HepG2 (cell line): Measurements from ENCODE around the gene ZNF277. TPM values are rescaled to one million over a fixed set of nuclear protein-coding genes. Genes with fewer than 3 reads are reported as not detected.

Experiments
- CBX1 ChIP-seq: IDR thresholded peaks from one replicate; pipeline ENCODE4 v1.6.1; 2016; ENCODE audit warnings: antibody characterized with exemption, low read depth
- IKZF1 ChIP-seq: fragments of 450-650 bp; IDR thresholded peaks from 2 replicates; pipeline ENCODE4 v1.7.1; 2016
- IRF2 ChIP-seq: IDR thresholded peaks from 2 replicates; pipeline ENCODE4 v1.6.1; 2018; ENCODE audit warnings: missing genetic modification reagents, missing compliant biosample characterization
- PAWR ChIP-seq: sonication (generic); formaldehyde crosslinking; IDR thresholded peaks from 2 replicates; pipeline ENCODE4 v1.4.0; 2020; ENCODE audit warnings: missing genetic modification reagents, mild to moderate bottlenecking, borderline replicate concordance
- ZNF232 ChIP-seq: sonication (generic); formaldehyde crosslinking; IDR thresholded peaks from 2 replicates; pipeline ENCODE4 v1.4.0; 2020; ENCODE audit warnings: missing genetic modification reagents, borderline replicate concordance
- ZNF616 ChIP-seq: sonication (generic); formaldehyde crosslinking; IDR thresholded peaks from 2 replicates; pipeline ENCODE4 v1.5.0; 2020; ENCODE audit warnings: low read depth, mild to moderate bottlenecking, missing genetic modification reagents
- polyA plus RNA-seq, 8 experiments: library from polyadenylated mRNA; depleted of rRNA in 3 of 8; stranded (reverse) in 7 of 8; unstranded in 1 of 8; fragments of >200 nt; fragmentation: Illumina TruSeq in 4 of 8; extraction: Trizol in 4 of 8; gene quantifications; 2 replicates each; pipeline versions ENCODE4 v1.2.1 to v1.2.3, GENCODE V29; 2011 to 2016; ENCODE audit warnings: low read depth in 4 of 8, missing spikeins in 1 of 8, mixed read lengths in 1 of 8; ENCODE audit not compliant: insufficient read depth in 1 of 8
- total RNA-seq, 5 experiments: library from RNA; depleted of rRNA; stranded (reverse); fragments of >200 nt; fragmentation: Illumina TruSeq; extraction: Trizol; gene quantifications; 2 replicates each; pipeline ENCODE4 v1.2.3, GENCODE V29; 2016; ENCODE audit warnings: low read depth in 1 of 5
- TF ChIP-seq, protein P1 (sequence below): sonication (generic); formaldehyde crosslinking; IDR thresholded peaks from 2 replicates; pipeline ENCODE4 v1.5.0; 2020; ENCODE audit warnings: mild to moderate bottlenecking, missing genetic modification reagents, moderate library complexity
- TF ChIP-seq, protein P2 (sequence below): sonication (generic); formaldehyde crosslinking; conservative IDR thresholded peaks from 2 replicates; pipeline ENCODE4 v1.4.0; 2020; ENCODE audit warnings: mild to moderate bottlenecking, missing genetic modification reagents, moderate library complexity

Gene ZNF277
- total and polyA plus RNA-seq, 2 of the 13 experiments (the other 11 are each of a cell fraction or from before 2014, with no cell fraction given), result 29.1 to 30.1 TPM

DNA sequence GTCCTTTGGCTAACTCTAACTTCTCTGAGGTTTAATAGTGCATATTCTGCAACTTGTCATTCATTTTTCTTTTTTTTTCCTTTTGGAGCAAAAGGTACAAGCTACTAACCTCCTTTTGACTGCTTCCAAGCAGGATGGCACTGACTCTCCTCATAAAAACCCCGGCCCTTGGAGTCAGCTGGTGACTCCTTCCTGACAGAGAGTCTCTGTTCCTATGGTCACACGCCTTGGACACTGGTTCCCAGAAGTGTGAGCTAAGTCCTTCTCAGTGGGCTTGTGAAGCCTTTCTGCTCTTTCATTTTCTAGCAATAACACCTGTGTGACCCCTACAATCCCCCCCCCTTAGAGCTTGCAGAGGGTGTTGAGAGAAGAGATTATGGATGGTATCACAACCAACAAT lies 22.0 kb upstream of the ZNF277 start (continued):
- TF ChIP-seq, protein P1, sequence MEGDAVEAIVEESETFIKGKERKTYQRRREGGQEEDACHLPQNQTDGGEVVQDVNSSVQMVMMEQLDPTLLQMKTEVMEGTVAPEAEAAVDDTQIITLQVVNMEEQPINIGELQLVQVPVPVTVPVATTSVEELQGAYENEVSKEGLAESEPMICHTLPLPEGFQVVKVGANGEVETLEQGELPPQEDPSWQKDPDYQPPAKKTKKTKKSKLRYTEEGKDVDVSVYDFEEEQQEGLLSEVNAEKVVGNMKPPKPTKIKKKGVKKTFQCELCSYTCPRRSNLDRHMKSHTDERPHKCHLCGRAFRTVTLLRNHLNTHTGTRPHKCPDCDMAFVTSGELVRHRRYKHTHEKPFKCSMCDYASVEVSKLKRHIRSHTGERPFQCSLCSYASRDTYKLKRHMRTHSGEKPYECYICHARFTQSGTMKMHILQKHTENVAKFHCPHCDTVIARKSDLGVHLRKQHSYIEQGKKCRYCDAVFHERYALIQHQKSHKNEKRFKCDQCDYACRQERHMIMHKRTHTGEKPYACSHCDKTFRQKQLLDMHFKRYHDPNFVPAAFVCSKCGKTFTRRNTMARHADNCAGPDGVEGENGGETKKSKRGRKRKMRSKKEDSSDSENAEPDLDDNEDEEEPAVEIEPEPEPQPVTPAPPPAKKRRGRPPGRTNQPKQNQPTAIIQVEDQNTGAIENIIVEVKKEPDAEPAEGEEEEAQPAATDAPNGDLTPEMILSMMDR (CRISPR knock-in tag), result no peak
- TF ChIP-seq ZNF232 (no peak), PAWR (CRISPR knock-in tag) (no peak), IKZF1 (no peak), CBX1 (no peak), IRF2 (CRISPR knock-in tag) (no peak), ZNF616 (no peak)
- TF ChIP-seq, protein P2, sequence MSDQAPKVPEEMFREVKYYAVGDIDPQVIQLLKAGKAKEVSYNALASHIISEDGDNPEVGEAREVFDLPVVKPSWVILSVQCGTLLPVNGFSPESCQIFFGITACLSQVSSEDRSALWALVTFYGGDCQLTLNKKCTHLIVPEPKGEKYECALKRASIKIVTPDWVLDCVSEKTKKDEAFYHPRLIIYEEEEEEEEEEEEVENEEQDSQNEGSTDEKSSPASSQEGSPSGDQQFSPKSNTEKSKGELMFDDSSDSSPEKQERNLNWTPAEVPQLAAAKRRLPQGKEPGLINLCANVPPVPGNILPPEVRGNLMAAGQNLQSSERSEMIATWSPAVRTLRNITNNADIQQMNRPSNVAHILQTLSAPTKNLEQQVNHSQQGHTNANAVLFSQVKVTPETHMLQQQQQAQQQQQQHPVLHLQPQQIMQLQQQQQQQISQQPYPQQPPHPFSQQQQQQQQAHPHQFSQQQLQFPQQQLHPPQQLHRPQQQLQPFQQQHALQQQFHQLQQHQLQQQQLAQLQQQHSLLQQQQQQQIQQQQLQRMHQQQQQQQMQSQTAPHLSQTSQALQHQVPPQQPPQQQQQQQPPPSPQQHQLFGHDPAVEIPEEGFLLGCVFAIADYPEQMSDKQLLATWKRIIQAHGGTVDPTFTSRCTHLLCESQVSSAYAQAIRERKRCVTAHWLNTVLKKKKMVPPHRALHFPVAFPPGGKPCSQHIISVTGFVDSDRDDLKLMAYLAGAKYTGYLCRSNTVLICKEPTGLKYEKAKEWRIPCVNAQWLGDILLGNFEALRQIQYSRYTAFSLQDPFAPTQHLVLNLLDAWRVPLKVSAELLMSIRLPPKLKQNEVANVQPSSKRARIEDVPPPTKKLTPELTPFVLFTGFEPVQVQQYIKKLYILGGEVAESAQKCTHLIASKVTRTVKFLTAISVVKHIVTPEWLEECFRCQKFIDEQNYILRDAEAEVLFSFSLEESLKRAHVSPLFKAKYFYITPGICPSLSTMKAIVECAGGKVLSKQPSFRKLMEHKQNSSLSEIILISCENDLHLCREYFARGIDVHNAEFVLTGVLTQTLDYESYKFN (CRISPR knock-in tag), result no peak
